MM.1S (cell line): ENCODE results near the gene GRK1.

Experiments
- DNase-seq: peaks from one replicate; pipeline ENCODE4 v3.0.0-alpha.2; 2015
- H2AFZ ChIP-seq: fragments of 300-600 bp; sonication (generic); 2 replicates; pipeline ENCODE4 v1.6.0; 2016; ENCODE audit warnings: antibody characterized with exemption, low read length
- H3F3A ChIP-seq: fragments of 300-600 bp; sonication (generic); 2 replicates; pipeline ENCODE4 v1.6.1; 2016; ENCODE audit warnings: mild to moderate bottlenecking, antibody characterized with exemption, low read length, moderate library complexity, mixed read lengths; ENCODE audit not compliant: insufficient read depth
- H3K27ac ChIP-seq: fragments of 300-600 bp; sonication (generic); 2 replicates; pipeline ENCODE4 v1.5.1; 2016; ENCODE audit warnings: mild to moderate bottlenecking, low read length
- H3K27me3 ChIP-seq: fragments of 300-600 bp; sonication (generic); replicated peaks from 2 replicates; pipeline ENCODE4 v1.6.0; 2016; ENCODE audit warnings: low read length; ENCODE audit not compliant: insufficient read depth
- H3K36me3 ChIP-seq: fragments of 300-600 bp; sonication (generic); replicated peaks from 2 replicates; pipeline ENCODE4 v1.6.1; 2016; ENCODE audit warnings: mild to moderate bottlenecking, low read length, mixed read lengths; ENCODE audit not compliant: insufficient read depth
- H3K4me1 ChIP-seq: fragments of 300-600 bp; sonication (generic); 2 replicates; pipeline ENCODE4 v1.6.1; 2016; ENCODE audit warnings: low read length, mixed read lengths
- H3K4me2 ChIP-seq: fragments of 300-600 bp; sonication (generic); 2 replicates; pipeline ENCODE4 v1.6.0; 2016; ENCODE audit warnings: low read depth, low read length
- H3K4me3 ChIP-seq: fragments of 300-600 bp; sonication (generic); 2 replicates; pipeline ENCODE4 v1.5.1; 2016; ENCODE audit warnings: low read length, mixed read lengths
- H3K79me2 ChIP-seq: fragments of 300-600 bp; sonication (generic); 2 replicates; pipeline ENCODE4 v1.6.1; 2016; ENCODE audit warnings: mixed run types, low read length, mixed read lengths
- H3K9ac ChIP-seq: fragments of 300-600 bp; sonication (generic); 2 replicates; pipeline ENCODE4 v1.6.1; 2016; ENCODE audit warnings: low read length, mixed read lengths
- H3K9me2 ChIP-seq: fragments of 300-600 bp; sonication (generic); replicated peaks from 2 replicates; pipeline ENCODE4 v1.6.1; 2016; ENCODE audit warnings: mild to moderate bottlenecking, low read length, mixed read lengths; ENCODE audit not compliant: insufficient read depth
- H3K9me3 ChIP-seq: fragments of 300-600 bp; sonication (generic); replicated peaks from 2 replicates; pipeline ENCODE4 v1.6.1; 2016; ENCODE audit warnings: mild to moderate bottlenecking, low read length, mixed read lengths; ENCODE audit not compliant: insufficient read depth
- H4K20me1 ChIP-seq: fragments of 300-600 bp; sonication (generic); 2 replicates; pipeline ENCODE4 v1.6.1; 2016; ENCODE audit warnings: mild to moderate bottlenecking, low read length, moderate library complexity, mixed read lengths; ENCODE audit not compliant: insufficient read depth
- CTCF ChIP-seq: fragments of 300-600 bp; sonication (generic); IDR thresholded peaks from 2 replicates; pipeline ENCODE4 v1.5.1; 2016; ENCODE audit warnings: antibody characterized with exemption, low read length, mixed read lengths
- EZH2 ChIP-seq: fragments of 300-600 bp; sonication (generic); optimal IDR thresholded peaks from 2 replicates; pipeline ENCODE3; 2017; ENCODE audit warnings: low read depth, mild to moderate bottlenecking, antibody characterized with exemption, low read length, mixed read lengths
- EZH2phosphoT487 ChIP-seq: fragments of 300-600 bp; sonication (generic); IDR thresholded peaks from 2 replicates; pipeline ENCODE4 v1.6.1; 2018; ENCODE audit warnings: antibody characterized with exemption, low read length

The GRK1 gene

DNA sequence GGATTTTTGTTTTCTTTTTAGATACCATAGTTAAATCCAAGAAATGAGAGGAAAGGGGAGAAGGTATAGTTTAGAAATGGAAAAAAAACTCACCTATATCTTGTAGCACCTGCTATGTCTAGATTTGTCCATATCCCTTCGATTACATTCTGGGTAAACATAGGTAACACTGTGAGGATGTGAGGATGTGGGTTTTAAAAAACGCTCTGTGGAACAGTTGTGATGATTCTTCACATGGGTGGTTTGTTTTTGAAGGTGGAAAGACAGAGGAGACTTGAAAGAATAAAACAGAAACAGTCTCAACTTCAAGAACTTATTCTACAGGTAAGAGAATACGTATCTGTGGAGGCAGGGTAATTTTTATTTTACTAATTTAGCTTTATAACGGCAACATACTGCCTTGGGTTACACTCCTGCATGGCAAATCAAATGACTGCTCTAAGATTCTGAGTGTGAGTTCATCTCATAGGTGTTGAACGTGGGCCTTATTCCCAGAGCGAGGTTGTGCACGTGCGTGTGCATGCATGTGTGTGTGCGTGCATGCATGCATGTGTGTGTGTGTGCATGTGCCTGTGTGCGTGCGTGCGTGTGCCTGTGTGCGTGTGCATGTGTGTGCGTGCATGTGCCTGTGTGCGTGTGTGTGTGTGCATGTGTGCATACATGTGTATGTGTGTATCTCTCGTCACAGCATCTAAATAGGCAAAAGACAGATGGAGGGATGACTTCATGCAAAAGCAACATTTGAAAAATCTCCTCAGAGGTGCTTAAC lies 32.6 kb upstream of the GRK1 start:
- peaks cover 39% of the 10 kb centered on the region for H3K36me3 ChIP-seq
- H3K9me3 ChIP-seq: no peaks in the 10 kb centered on the region
- no peak overlapping the region for H3K4me2 ChIP-seq
- peaks cover 3% of the 10 kb centered on the region; the same call in 1 of the 2 replicates for H4K20me1 ChIP-seq
- H3K9ac ChIP-seq: no peak overlapping the region
- no peaks in the 10 kb centered on the region for H3K9me2 ChIP-seq
- no peak overlapping the region for H2AFZ ChIP-seq
- no peak overlapping the region for H3K4me3 ChIP-seq
- no peak overlapping the region for H3K27ac ChIP-seq
- H3F3A ChIP-seq: no peaks in the 10 kb centered on the region
- H3K79me2 ChIP-seq: peaks cover 46% of the 10 kb centered on the region
- no peaks in the 10 kb centered on the region for H3K4me1 ChIP-seq
- DNase-seq: no peak
- H3K27me3 ChIP-seq: no peaks in the 10 kb centered on the region
- TF ChIP-seq CTCF: no peak
- TF ChIP-seq EZH2phosphoT487: no peak
- TF ChIP-seq EZH2: no peak

GRCh38 chr13:113635048-113635420 lies 32.0 kb upstream of the GRK1 start:
- Histone ChIP-seq H3K9me3 (no peaks in the 10 kb centered on the region), H3K4me2 (no peak overlapping the region), H3K4me1 (no peaks in the 10 kb centered on the region), H2AFZ (no peak overlapping the region), H3K27ac (no peak overlapping the region), H3F3A (no peaks in the 10 kb centered on the region), H3K9ac (no peak overlapping the region), H3K27me3 (no peaks in the 10 kb centered on the region), H3K4me3 (no peak overlapping the region), H3K36me3 (peaks cover 37% of the 10 kb centered on the region), H3K79me2 (peaks cover 41% of the 10 kb centered on the region), H3K9me2 (no peaks in the 10 kb centered on the region), H4K20me1 (no peaks in the 10 kb centered on the region; the same call in 1 of the 2 replicates)
- TF ChIP-seq EZH2 (no peak), CTCF (no peak), EZH2phosphoT487 (no peak)
- DNase-seq: no peak

DNA sequence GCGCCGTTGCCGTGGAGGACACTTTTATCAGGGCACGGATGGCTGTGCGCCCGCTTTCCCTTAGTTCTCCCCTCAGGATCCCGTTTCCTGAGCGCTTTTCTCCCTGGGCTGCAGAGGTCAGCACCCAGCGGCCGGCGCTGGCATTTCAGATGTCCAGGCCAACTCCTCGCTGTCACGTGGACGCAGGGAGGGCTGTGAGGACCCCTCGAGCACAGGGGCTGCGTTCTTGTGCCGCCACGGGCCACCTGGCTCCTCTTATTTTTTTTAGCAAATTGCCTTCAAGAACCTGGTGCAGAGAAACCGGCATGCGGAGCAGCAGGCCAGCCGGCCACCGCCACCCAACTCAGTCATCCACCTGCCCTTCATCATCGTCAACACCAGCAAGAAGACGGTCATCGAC lies 31.3 kb upstream of the GRK1 start:
- Histone ChIP-seq H3K4me3 (no peak overlapping the region), H4K20me1 (no peaks in the 10 kb centered on the region), H3K9me3 (no peaks in the 10 kb centered on the region), H3K9me2 (no peaks in the 10 kb centered on the region), H3K36me3 (peaks cover 37% of the 10 kb centered on the region), H3K9ac (no peak overlapping the region), H3F3A (no peaks in the 10 kb centered on the region), H3K4me2 (no peak overlapping the region), H2AFZ (no peak overlapping the region), H3K27ac (no peak overlapping the region), H3K4me1 (no peaks in the 10 kb centered on the region), H3K79me2 (peaks cover 35% of the 10 kb centered on the region), H3K27me3 (no peaks in the 10 kb centered on the region)
- no peak for DNase-seq
- TF ChIP-seq CTCF: no peak
- TF ChIP-seq EZH2: no peak
- no peak for TF ChIP-seq EZH2phosphoT487
